Neuronal stem cell (in vitro differentiated cells): ENCODE results near the gene PRLHR.

Experiments
- DNase-seq: peaks from one replicate; pipeline ENCODE4 v3.0.0-alpha.2; 2013; ENCODE audit warnings: low spot score
- H2AFZ ChIP-seq: one replicate; pipeline ENCODE4 v1.6.1; 2013; ENCODE audit warnings: mild to moderate bottlenecking, low read length, inconsistent platforms
- H2AK5ac ChIP-seq: 2 replicates; pipeline ENCODE4 v1.6.1; 2013; ENCODE audit warnings: low read depth, mild to moderate bottlenecking, inconsistent platforms, low read length, moderate library complexity, mixed read lengths
- H2BK120ac ChIP-seq: 2 replicates; pipeline ENCODE4 v1.6.1; 2013; ENCODE audit warnings: low read depth, mild to moderate bottlenecking, inconsistent platforms, low read length, moderate library complexity, mixed read lengths
- H2BK12ac ChIP-seq: one replicate; pipeline ENCODE4 v1.6.1; 2013; ENCODE audit warnings: low read length, inconsistent platforms
- H2BK15ac ChIP-seq: 2 replicates; pipeline ENCODE4 v1.6.1; 2013; ENCODE audit warnings: mild to moderate bottlenecking, low read length, inconsistent platforms, mixed read lengths
- H2BK5ac ChIP-seq: one replicate; pipeline ENCODE4 v1.6.1; 2013; ENCODE audit warnings: inconsistent platforms, mild to moderate bottlenecking, low read length, moderate library complexity
- H3K14ac ChIP-seq: one replicate; pipeline ENCODE4 v1.6.1; 2013; ENCODE audit warnings: low read length, inconsistent platforms
- H3K18ac ChIP-seq: 2 replicates; pipeline ENCODE4 v1.6.1; 2013; ENCODE audit warnings: low read length, inconsistent platforms
- H3K23ac ChIP-seq: 2 replicates; pipeline ENCODE4 v1.6.1; 2013; ENCODE audit warnings: low read depth, mild to moderate bottlenecking, mixed read lengths, low read length, inconsistent platforms; ENCODE audit not compliant: poor library complexity
- H3K27ac ChIP-seq: replicated peaks from 3 replicates; pipeline ENCODE4 v1.5.1; 2013; ENCODE audit warnings: low read length, inconsistent platforms
- H3K27me3 ChIP-seq, 3 experiments: 2 replicates each; pipeline ENCODE4 v1.6.1; 2013; ENCODE audit warnings: low read length in 3 of 3, mild to moderate bottlenecking in 2 of 3, inconsistent platforms in 1 of 3, low read depth in 1 of 3, mixed read lengths in 1 of 3, moderate library complexity in 1 of 3; ENCODE audit not compliant: control insufficient read depth in 3 of 3, insufficient read depth in 3 of 3
- H3K36me3 ChIP-seq, 2 donors: replicated peaks in 1 of 2; 2 replicates each; pipeline ENCODE4 v1.6.1; 2013; ENCODE audit warnings: low read length in 2 of 2; ENCODE audit not compliant: control insufficient read depth in 2 of 2, insufficient read depth in 2 of 2
- H3K4ac ChIP-seq: 2 replicates; pipeline ENCODE4 v1.6.1; 2013; ENCODE audit warnings: inconsistent platforms, mild to moderate bottlenecking, low read length, moderate library complexity
- H3K4me1 ChIP-seq, 2 donors: 1 replicate in 1 of 2; 2 replicates in 1 of 2; pipeline ENCODE4 v1.6.1; 2013; ENCODE audit warnings: low read length in 2 of 2, low read depth in 1 of 2; ENCODE audit not compliant: control insufficient read depth in 2 of 2, insufficient read depth in 1 of 2
- H3K4me2 ChIP-seq: one replicate; pipeline ENCODE4 v1.6.1; 2013; ENCODE audit warnings: mild to moderate bottlenecking, low read length, inconsistent platforms; ENCODE audit not compliant: insufficient read depth, poor library complexity, severe bottlenecking
- H3K4me3 ChIP-seq, 2 donors: 2 replicates each; pipeline ENCODE4 v1.5.1; 2013; ENCODE audit warnings: low read length in 2 of 2, mild to moderate bottlenecking in 2 of 2, inconsistent platforms in 1 of 2, moderate library complexity in 1 of 2
- H3K79me1 ChIP-seq: one replicate; pipeline ENCODE4 v1.6.1; 2013; ENCODE audit warnings: low read depth, mild to moderate bottlenecking, inconsistent platforms, low read length, moderate library complexity
- H3K9ac ChIP-seq: one replicate; pipeline ENCODE4 v1.6.1; 2013; ENCODE audit warnings: mild to moderate bottlenecking, low read depth, low read length, inconsistent platforms; ENCODE audit not compliant: poor library complexity
- H3K9me3 ChIP-seq, 2 donors: replicated peaks in 1 of 2; 2 replicates each; pipeline versions ENCODE3 to v1.6.1; 2013; ENCODE audit warnings: low read length in 2 of 2, mild to moderate bottlenecking in 2 of 2, inconsistent platforms in 1 of 2, low read depth in 1 of 2, mixed read lengths in 1 of 2, moderate library complexity in 1 of 2; ENCODE audit not compliant: control insufficient read depth in 2 of 2, insufficient read depth in 1 of 2
- H4K8ac ChIP-seq: one replicate; pipeline ENCODE4 v1.6.1; 2013; ENCODE audit warnings: low read depth, mild to moderate bottlenecking, inconsistent platforms, low read length, moderate library complexity
- H4K91ac ChIP-seq: one replicate; pipeline ENCODE4 v1.6.1; 2013; ENCODE audit warnings: low read length, low read depth, mild to moderate bottlenecking, inconsistent platforms; ENCODE audit not compliant: poor library complexity
- WGBS, 2 donors: extraction: QIAGEN DNeasy Blood & Tissue Kit; methylation state at CpG; one replicate each; pipeline ENCODE4 v1.1.7; 2013; ENCODE audit warnings: missing lambda C conversion rate in 2 of 2, mixed read lengths in 1 of 2; ENCODE audit not compliant: insufficient read length in 2 of 2, insufficient replicate concordance in 1 of 2; ENCODE audit errors: extremely low coverage in 2 of 2; 5-methylcytosine and 5-hydroxymethylcytosine counted together

PRLHR gene

GRCh38 chr10:118570591-118570990, 24.9 kb downstream of the PRLHR start:
- H4K8ac ChIP-seq = no peak overlapping the region
- H3K18ac ChIP-seq = no peak overlapping the region
- peaks cover 3 to 7% of the 10 kb centered on the region in 2 donors for H3K4me1 ChIP-seq
- H3K4me3 ChIP-seq = no peak overlapping the region
- H2BK120ac ChIP-seq = no peak overlapping the region
- no peak overlapping the region for H3K27ac ChIP-seq
- no peak overlapping the region for H3K9ac ChIP-seq
- no peaks in the 10 kb centered on the region for H3K36me3 ChIP-seq
- DNase-seq = no peak
- no peak overlapping the region for H3K14ac ChIP-seq
- H2BK15ac ChIP-seq = no peak overlapping the region
- peaks cover 0 to 25% (median 0%) of the 10 kb centered on the region in 3 experiments for H3K27me3 ChIP-seq
- no peak overlapping the region for H2AFZ ChIP-seq
- H3K79me1 ChIP-seq = no peaks in the 10 kb centered on the region
- no peak overlapping the region for H3K23ac ChIP-seq
- no peak overlapping the region for H3K4me2 ChIP-seq
- H2BK5ac ChIP-seq = no peak overlapping the region
- WGBS, 2 donors = no CpG with 5 or more reads among the region's 5 CpGs
- H2BK12ac ChIP-seq = no peak overlapping the region
- no peak overlapping the region for H3K4ac ChIP-seq
- no peak overlapping the region for H4K91ac ChIP-seq
- no peaks in the 10 kb centered on the region for H3K9me3 ChIP-seq
- H2AK5ac ChIP-seq = no peak overlapping the region

- Histone ChIP-seq H3K79me1 (no peaks in the 10 kb centered on the region), H3K27me3 (peaks cover 0 to 25% (median 0%) of the 10 kb centered on the region in 3 experiments), H3K4ac (no peak overlapping the region), H2BK5ac (no peak overlapping the region), H2AFZ (no peak overlapping the region), H2AK5ac (no peak overlapping the region), H2BK15ac (no peak overlapping the region), H3K9me3 (no peaks in the 10 kb centered on the region), H3K23ac (no peak overlapping the region), H3K14ac (no peak overlapping the region), H3K9ac (no peak overlapping the region), H4K8ac (no peak overlapping the region), H2BK12ac (no peak overlapping the region), H3K4me1 (peaks cover 3 to 7% of the 10 kb centered on the region in 2 donors), H4K91ac (no peak overlapping the region), H3K36me3 (no peaks in the 10 kb centered on the region), H3K27ac (no peak overlapping the region), H2BK120ac (no peak overlapping the region), H3K4me2 (no peak overlapping the region), H3K18ac (no peak overlapping the region), H3K4me3 (no peak overlapping the region)
- no CpG with 5 or more reads among the region's 3 CpGs for WGBS, 2 donors
- no peak for DNase-seq
Observed at GRCh38 chr10:118569882-118570252, 25.6 kb downstream of the PRLHR start.

- Histone ChIP-seq H3K9ac (no peak overlapping the region), H3K4me2 (no peak overlapping the region), H2BK12ac (no peak overlapping the region), H2BK120ac (no peak overlapping the region), H3K27ac (no peak overlapping the region), H4K91ac (no peak overlapping the region), H3K9me3 (no peaks in the 10 kb centered on the region), H2BK15ac (no peak overlapping the region), H3K79me1 (no peaks in the 10 kb centered on the region), H2BK5ac (no peak overlapping the region), H3K4me1 (peaks cover 3 to 8% of the 10 kb centered on the region in 2 donors), H3K4me3 (no peak overlapping the region), H2AFZ (no peak overlapping the region), H3K23ac (no peak overlapping the region), H3K14ac (no peak overlapping the region), H2AK5ac (no peak overlapping the region), H3K4ac (no peak overlapping the region), H3K36me3 (no peaks in the 10 kb centered on the region), H4K8ac (no peak overlapping the region), H3K27me3 (peaks cover 0 to 25% (median 0%) of the 10 kb centered on the region in 3 experiments), H3K18ac (no peak overlapping the region)
- no CpG with 5 or more reads among the region's 8 CpGs for WGBS, 2 donors
- DNase-seq = no peak
Observed at GRCh38 chr10:118569241-118569881, 26.1 kb downstream of the PRLHR start.

GRCh38 chr10:118568327-118568848, 27.1 kb downstream of the PRLHR start:
- no peak overlapping the region for H2AK5ac ChIP-seq
- no CpG with 5 or more reads among the region's 10 CpGs for WGBS, 2 donors
- H4K91ac ChIP-seq = no peak overlapping the region
- H3K23ac ChIP-seq = no peak overlapping the region
- H3K9ac ChIP-seq = no peak overlapping the region
- no peak overlapping the region for H2BK120ac ChIP-seq
- peak overlapping the region in 1 of 2 donors; percentile 29 for H3K4me3 ChIP-seq
- H3K79me1 ChIP-seq = no peaks in the 10 kb centered on the region
- H2BK5ac ChIP-seq = no peak overlapping the region
- H3K36me3 ChIP-seq = no peaks in the 10 kb centered on the region
- no peak overlapping the region for H3K14ac ChIP-seq
- H3K4me1 ChIP-seq = peaks cover 3 to 8% of the 10 kb centered on the region in 2 donors
- H2BK12ac ChIP-seq = no peak overlapping the region
- no peak overlapping the region for H4K8ac ChIP-seq
- H2AFZ ChIP-seq = peak overlapping the region; percentile 90
- peaks cover 0 to 25% (median 0%) of the 10 kb centered on the region in 3 experiments for H3K27me3 ChIP-seq
- H2BK15ac ChIP-seq = no peak overlapping the region
- no peak overlapping the region for H3K27ac ChIP-seq
- no peak overlapping the region for H3K4me2 ChIP-seq
- no peak overlapping the region for H3K18ac ChIP-seq
- no peak overlapping the region for H3K4ac ChIP-seq
- H3K9me3 ChIP-seq = no peaks in the 10 kb centered on the region
- peak; percentile 71 for DNase-seq
